ENCODE data around the gene LAG3.

LAG3 gene

GRCh38 chr12:6824085-6824775, 51.9 kb downstream of the LAG3 start:
- no peak for DNase-seq (ENCODE audit: low spot score)

- no peak for DNase-seq (ENCODE audit: low spot score)
Measured at GRCh38 chr12:6824901-6825381, 52.6 kb downstream of the LAG3 start.

- peak; percentile 79 for DNase-seq (ENCODE audit: low spot score)
Measured at GRCh38 chr12:6825398-6826124, 53.2 kb downstream of the LAG3 start.

GRCh38 chr12:6826125-6826733, 53.9 kb downstream of the LAG3 start:
- no peak for DNase-seq (ENCODE audit: low spot score)

GRCh38 chr12:6826734-6827436, 54.6 kb downstream of the LAG3 start:
- DNase-seq (ENCODE audit: low spot score): no peak

- DNase-seq (ENCODE audit: low spot score): no peak
Measured at GRCh38 chr12:6827437-6827911, 55.2 kb downstream of the LAG3 start.

Measured in CD4-positive, alpha-beta T cell treated with Interleukin-6 at 100 ng/mL for 8 hours (primary cell).